ENCODE measurements around the gene MAPRE2. TPM values are rescaled to one million over a fixed set of nuclear protein-coding genes. Genes with fewer than 3 reads are reported as not detected.
A peak's percentile ranks its signal among the peaks of the same experiment; 100 is the strongest.

MAPRE2 gene
- total RNA-seq, 2 experiments from 2014 or later = 40.2 to 49.0 TPM

DNA sequence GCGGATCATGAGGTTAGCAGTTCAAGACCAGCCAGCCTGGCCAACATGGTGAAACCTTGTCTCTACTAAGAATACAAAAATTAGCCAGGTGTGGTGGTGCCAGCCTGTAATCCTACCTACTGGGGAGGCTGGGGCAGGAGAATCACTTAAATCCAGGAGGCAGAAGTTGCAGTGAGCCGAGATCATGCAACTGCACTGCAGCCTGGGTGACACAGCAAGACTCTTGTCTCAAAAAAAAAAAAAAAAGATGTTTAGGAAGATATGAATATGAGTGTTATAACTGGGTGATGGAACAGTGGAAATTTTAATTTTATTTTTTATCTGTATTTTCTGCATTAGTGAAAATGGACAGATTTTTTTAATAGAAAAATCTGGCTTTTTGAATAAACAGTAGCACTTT is 14.5 kb downstream of the MAPRE2 start:
- CTCF ChIA-PET = no interaction called here
- Mint-ChIP-seq H3K4me1 (peaks cover 8% of the 10 kb centered on the region), H3K4me3 (no peak overlapping the region), H3K9me3 (ENCODE audit: low read depth) (peaks cover 4% of the 10 kb centered on the region), H3K27ac (no peak overlapping the region), H3K36me3 (peaks cover 18% of the 10 kb centered on the region), H3K27me3 (no peaks in the 10 kb centered on the region)
- DNase-seq (no peak), ATAC-seq (no peak)

DNA sequence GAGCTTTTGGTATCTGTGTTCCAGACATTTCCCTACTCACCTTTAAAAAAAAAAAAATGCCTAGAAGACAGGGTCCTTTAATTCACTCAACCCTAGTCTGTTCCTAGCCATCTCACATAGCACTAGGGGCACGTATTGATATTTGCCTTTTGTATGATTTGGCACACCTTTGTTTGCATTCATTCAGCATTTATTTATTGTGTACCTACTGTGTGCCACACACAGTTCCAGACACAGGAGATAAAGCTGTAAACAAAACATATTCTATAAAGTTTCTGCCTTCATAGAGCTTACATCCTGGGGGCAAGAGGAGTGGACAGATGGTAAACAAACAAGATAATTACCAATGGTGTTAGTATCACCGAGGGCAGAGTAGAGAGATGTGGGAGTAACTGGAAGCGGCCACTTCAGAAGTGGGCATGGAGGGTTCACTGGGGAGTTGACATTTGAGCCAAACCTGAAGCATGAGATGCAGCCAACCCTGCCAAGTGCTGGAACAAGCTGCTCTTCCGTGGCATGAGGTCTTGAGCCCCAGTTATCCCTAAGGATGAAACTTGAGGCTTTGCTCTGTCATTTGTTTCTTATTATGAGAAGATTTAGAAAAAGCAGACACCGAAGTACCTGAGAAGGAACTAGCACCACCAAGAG is 18.2 kb downstream of the MAPRE2 start:
- H3K4me3 Mint-ChIP-seq = no peak overlapping the region
- peaks cover under 1% of the 10 kb centered on the region for H3K9me3 Mint-ChIP-seq (ENCODE audit: low read depth)

DNA sequence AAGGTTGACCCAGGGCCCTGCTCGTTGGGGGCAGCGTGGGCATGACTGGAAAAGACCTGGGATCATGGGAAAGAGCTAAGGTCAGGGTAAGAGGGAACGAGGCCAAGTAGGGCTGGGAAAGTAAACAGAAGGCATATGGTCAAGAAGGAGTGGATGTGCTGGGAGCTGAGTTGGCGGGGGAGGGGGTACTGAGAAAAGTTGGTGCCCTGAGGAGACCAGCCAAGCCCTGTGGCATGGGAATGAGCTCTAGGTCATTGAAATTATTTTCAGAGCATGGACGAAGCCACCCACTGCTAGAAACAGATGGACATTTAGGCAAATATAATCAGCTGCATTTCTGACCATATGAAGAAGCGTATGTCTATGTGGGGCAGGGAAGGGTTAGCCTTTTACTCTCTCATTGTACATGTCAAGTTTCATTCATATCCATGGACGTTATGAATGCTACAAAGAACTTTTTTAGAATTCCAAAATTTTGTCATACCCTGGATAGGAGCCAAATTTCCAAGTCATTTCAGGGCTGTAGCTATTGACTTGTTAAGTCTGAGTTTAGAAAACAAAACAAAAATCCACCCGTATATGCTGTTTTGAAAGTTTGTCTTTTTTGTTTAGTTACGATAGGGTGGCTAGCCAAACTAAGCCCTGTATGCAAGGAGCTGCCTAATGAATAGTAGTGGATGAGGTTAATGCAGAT is 19.1 kb downstream of the MAPRE2 start:
- no peak overlapping the region for H3K4me3 Mint-ChIP-seq
- no peaks in the 10 kb centered on the region for H3K27me3 Mint-ChIP-seq
- ATAC-seq (no peak), DNase-seq (no peak)
- H3K27ac Mint-ChIP-seq = no peak overlapping the region
- H3K4me1 Mint-ChIP-seq = no peaks in the 10 kb centered on the region
- CTCF ChIA-PET = interaction anchor here (1.5 kb wide), 1 partner anchor 11 kb away, joined by 3 read pairs; no protein-coding TSS in a partner anchor
- H3K9me3 Mint-ChIP-seq (ENCODE audit: low read depth) = no peaks in the 10 kb centered on the region
- no peaks in the 10 kb centered on the region for H3K36me3 Mint-ChIP-seq

More for the DNA sequence above, 18.2 kb downstream of the MAPRE2 start:
- Mint-ChIP-seq H3K4me1 (no peaks in the 10 kb centered on the region), H3K36me3 (peaks cover 6% of the 10 kb centered on the region), H3K27ac (no peak overlapping the region), H3K27me3 (no peaks in the 10 kb centered on the region)
- ATAC-seq (no peak), DNase-seq (no peak)
- CTCF ChIA-PET = interaction anchor here (1.5 kb wide), 1 partner anchor 10 kb away, joined by 3 read pairs; no protein-coding TSS in a partner anchor

DNA sequence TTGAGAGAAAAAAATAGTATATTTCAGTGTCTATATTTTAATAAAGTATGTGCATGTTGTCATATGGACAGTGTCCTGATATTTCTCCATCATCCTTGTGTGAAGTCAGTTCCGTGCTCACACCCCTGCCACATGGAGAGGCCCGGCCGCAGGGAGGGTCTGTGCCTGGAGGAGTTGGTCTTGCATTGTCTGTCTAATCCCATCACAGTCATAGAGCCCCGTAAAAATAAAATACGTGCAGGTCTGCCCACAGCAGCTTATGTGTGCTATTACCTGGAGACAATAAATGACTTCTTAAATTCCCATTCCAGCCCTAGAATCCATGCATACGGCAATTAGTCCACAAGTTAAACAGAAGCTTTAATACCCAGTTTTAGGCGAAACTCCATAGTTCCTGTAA is 20.1 kb downstream of the MAPRE2 start:
- no peak for DNase-seq
- H3K4me1 Mint-ChIP-seq = no peaks in the 10 kb centered on the region
- ATAC-seq = no peak
- CTCF ChIA-PET = no interaction called here
- no peak overlapping the region for H3K27ac Mint-ChIP-seq
- no peaks in the 10 kb centered on the region for H3K36me3 Mint-ChIP-seq
- no peaks in the 10 kb centered on the region for H3K27me3 Mint-ChIP-seq
- H3K4me3 Mint-ChIP-seq = no peak overlapping the region
- H3K9me3 Mint-ChIP-seq (ENCODE audit: low read depth) = no peaks in the 10 kb centered on the region

DNA sequence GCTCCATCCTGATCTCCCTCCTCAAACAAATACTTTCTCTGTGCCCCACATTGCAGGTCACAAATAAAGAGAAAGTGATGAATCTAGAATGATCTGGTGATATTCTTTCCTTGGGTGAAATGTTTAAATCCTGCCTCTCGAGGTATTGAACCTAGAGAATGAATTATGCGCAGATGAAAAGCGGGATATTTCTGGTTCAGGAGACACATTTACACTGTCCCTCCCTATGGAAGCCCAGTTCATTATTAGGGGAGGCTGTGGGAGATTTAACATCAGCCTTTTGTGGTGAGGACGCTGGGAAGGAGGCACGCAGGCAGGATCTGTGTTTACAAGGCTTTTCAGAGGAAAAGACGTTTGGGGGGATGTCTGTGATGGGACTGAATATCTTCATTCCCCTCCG is 20.6 kb downstream of the MAPRE2 start:
- H3K9me3 Mint-ChIP-seq (ENCODE audit: low read depth) = no peaks in the 10 kb centered on the region
- H3K4me1 Mint-ChIP-seq = no peaks in the 10 kb centered on the region
- ATAC-seq (no peak), DNase-seq (no peak)
- CTCF ChIA-PET = no interaction called here
- H3K36me3 Mint-ChIP-seq = no peaks in the 10 kb centered on the region
- H3K27me3 Mint-ChIP-seq = no peaks in the 10 kb centered on the region
- no peak overlapping the region for H3K27ac Mint-ChIP-seq
- H3K4me3 Mint-ChIP-seq = no peak overlapping the region

DNA sequence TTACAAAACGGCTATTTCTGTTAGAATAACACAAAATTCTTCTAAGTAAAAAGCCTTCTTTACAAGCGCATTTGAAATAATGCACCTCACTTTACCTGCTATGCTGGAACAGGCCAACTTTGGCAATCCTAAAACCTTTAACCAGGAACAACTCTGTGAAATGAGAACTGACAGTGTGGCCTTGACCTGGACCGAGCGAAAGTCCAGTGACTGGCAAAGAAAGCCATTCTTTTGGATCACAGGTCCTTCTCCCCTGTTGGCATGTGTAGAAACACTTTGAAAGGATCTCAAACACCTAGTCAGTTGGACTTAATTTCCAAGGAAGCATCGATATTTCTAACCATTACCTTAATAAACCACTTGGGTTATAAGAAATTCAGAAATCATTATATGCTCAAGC is 21.2 kb downstream of the MAPRE2 start:
- Mint-ChIP-seq H3K27me3 (no peaks in the 10 kb centered on the region), H3K4me3 (no peak overlapping the region), H3K9me3 (ENCODE audit: low read depth) (no peaks in the 10 kb centered on the region), H3K4me1 (no peaks in the 10 kb centered on the region), H3K36me3 (no peaks in the 10 kb centered on the region), H3K27ac (no peak overlapping the region)
- DNase-seq (no peak), ATAC-seq (no peak)
- CTCF ChIA-PET = no interaction called here

DNA sequence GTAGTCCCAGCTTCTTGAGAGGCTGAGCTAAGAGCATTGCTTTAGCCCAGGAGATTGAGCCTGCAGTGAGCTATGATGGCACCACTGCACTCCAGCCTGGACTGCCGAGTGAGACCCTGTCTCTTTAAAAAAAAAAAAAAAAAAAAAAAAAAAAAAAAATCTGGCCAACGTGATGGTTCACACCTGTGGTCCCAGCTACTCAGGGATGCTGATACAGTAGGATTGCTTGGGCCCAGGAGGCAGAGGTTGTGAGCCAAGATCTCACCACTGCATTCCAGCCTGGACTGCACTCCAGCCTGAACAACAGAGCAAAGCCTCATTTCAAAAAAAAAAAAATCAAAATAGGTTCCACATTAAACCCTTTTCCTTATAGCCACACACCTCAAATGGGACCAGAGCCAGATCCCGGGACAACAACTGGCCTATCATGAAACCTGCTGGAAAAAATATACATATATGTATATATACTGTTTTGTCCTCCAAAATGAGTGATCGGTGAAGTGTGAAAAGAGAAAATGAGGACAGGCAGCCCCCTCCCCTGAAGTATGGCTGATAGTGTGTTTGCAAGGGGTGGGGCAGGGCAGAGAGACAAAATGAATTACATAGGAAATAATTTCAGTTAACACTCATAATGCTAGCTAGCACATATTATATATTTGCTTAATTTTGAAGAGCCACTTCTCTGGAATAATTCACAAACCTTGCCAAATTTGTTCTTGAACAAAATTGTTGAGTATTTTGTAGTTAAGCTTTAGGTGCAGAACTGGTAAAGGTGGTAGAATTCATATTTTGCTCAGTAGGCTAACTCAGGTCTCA is 22.9 kb downstream of the MAPRE2 start:
- Mint-ChIP-seq H3K36me3 (no peaks in the 10 kb centered on the region), H3K27me3 (no peaks in the 10 kb centered on the region), H3K4me1 (no peaks in the 10 kb centered on the region), H3K27ac (no peak overlapping the region), H3K9me3 (ENCODE audit: low read depth) (no peaks in the 10 kb centered on the region), H3K4me3 (no peak overlapping the region)
- CTCF ChIA-PET = no interaction called here
- no peak for ATAC-seq
- DNase-seq = no peak

DNA sequence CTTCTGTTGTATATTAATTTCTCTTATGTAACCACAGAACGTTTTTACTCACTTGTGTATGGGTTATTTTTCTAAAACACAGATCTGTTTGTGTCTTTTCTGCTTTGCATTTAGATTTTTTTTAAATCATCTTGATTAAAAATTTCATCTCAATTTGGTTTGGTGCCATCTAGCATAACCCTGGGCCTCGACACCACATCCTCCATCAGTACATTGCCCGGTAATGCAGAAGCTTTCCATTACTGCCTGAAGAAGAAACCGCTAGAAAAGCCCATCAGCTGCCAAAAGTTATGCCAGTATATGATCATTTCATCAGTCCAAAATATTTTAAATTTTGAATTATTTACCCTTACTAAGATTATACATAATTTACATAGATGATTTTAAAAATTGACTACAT is 26.2 kb downstream of the MAPRE2 start:
- CTCF ChIA-PET = no interaction called here
- H3K4me3 Mint-ChIP-seq = no peak overlapping the region

DNA sequence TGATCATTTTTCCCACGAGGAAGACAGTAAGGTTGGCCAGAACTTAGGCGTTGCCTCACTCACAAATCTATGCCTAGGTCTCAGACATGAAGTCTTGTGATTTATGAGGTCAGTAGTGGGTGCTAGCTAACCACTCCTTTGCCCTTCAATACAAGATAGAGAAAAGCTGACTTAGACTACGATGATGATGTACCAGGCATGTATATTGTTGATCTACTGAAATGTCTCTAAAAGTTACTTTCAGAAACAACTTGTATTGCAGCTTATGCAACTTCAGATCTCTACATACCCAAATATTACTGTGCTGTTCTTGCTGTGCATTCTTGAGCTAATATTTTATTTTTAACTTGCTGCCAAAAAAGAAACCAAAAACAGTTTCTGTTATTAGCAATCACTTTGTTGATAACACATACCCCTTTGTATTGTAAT is 30.6 kb downstream of the MAPRE2 start:
- CTCF ChIA-PET = interaction anchor here (1.1 kb wide), 1 partner anchor 42 kb away, joined by 3 read pairs; no protein-coding TSS in a partner anchor
- peaks cover 10% of the 10 kb centered on the region for H3K4me1 Mint-ChIP-seq

More for the DNA sequence above, 26.2 kb downstream of the MAPRE2 start:
- Mint-ChIP-seq H3K9me3 (ENCODE audit: low read depth) (no peaks in the 10 kb centered on the region), H3K4me1 (peaks cover 8% of the 10 kb centered on the region), H3K27ac (no peak overlapping the region), H3K27me3 (no peaks in the 10 kb centered on the region), H3K36me3 (peaks cover 15% of the 10 kb centered on the region)
- ATAC-seq (no peak), DNase-seq (no peak)

DNA sequence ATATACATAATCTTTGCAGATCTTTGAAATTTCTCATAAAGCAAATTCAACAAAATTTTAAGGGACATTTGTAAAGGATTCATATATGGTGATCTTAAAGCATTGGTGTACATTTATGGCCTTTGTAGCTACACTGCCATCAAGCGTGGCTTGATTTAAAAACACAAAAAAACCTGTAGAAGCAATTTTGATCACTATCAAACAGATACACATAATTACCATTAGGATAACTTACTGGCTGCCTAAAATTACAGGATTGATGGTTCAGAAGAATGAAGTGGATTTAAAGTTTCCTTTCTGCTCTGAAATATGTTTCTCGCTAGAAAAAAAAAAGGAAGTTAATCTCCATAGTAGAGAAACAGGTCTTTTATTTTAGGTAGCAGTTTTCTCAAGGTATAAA is 31.4 kb downstream of the MAPRE2 start:
- Mint-ChIP-seq H3K27me3 (no peaks in the 10 kb centered on the region), H3K9me3 (ENCODE audit: low read depth) (no peaks in the 10 kb centered on the region), H3K27ac (no peak overlapping the region), H3K4me3 (no peak overlapping the region), H3K36me3 (peaks cover 17% of the 10 kb centered on the region), H3K4me1 (peaks cover 10% of the 10 kb centered on the region)
- no peak for DNase-seq
- CTCF ChIA-PET = interaction anchor here (1.1 kb wide), 1 partner anchor 42 kb away, joined by 3 read pairs; no protein-coding TSS in a partner anchor
- no peak for ATAC-seq

More for the DNA sequence above, 30.6 kb downstream of the MAPRE2 start:
- no peak overlapping the region for H3K4me3 Mint-ChIP-seq
- no peaks in the 10 kb centered on the region for H3K9me3 Mint-ChIP-seq (ENCODE audit: low read depth)
- peak; percentile 23 for ATAC-seq
- H3K36me3 Mint-ChIP-seq = peaks cover 17% of the 10 kb centered on the region
- no peak overlapping the region for H3K27ac Mint-ChIP-seq
- DNase-seq = no peak
- H3K27me3 Mint-ChIP-seq = no peaks in the 10 kb centered on the region

DNA sequence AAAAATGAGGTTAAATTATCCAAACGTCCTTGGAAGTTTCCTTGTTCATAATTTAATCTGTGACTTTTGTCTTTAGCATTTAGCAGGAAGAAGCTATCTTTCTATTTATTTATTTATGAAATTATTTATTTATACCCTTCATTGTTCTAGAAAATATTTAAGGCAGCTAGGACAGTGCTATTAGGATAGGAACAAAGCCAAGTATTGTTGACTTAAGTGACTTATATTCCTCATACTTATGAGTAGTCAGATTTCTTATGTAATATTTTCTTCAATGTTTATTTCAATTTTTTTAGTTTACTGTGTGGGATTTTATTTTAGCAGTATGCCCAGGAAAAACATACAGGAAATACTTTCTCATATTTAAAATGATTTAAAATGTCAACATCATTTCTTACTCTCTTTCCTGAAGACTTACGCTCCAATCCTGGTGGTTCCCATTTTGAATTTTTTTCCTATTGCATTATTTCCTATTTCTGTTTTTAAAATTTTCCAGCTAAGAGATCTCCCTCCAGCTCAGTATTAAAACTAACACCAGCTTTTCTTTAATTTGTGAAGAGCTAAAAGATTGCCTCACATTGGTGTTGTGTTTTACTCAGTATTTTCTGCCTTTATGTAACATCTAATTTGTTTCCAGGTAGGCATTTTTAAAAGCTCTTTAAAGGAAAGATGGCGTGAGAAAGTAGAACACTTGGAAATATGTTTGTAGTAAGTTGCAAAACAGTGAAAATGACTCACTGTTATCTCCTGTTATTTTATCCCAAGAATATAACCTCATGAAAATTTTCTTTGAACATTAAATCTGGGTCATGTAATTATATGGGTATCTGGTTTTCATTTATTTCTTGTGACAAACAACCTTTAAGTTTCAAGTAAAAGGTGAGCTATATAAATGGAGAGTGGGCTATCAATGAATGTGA is 32.2 kb downstream of the MAPRE2 start:
- ATAC-seq (no peak), DNase-seq (no peak)
- CTCF ChIA-PET = no interaction called here
- peaks cover 17% of the 10 kb centered on the region for H3K36me3 Mint-ChIP-seq
- H3K27me3 Mint-ChIP-seq = no peaks in the 10 kb centered on the region
- H3K4me3 Mint-ChIP-seq = no peak overlapping the region
- no peak overlapping the region for H3K27ac Mint-ChIP-seq
- peaks cover 10% of the 10 kb centered on the region for H3K4me1 Mint-ChIP-seq
- no peaks in the 10 kb centered on the region for H3K9me3 Mint-ChIP-seq (ENCODE audit: low read depth)

DNA sequence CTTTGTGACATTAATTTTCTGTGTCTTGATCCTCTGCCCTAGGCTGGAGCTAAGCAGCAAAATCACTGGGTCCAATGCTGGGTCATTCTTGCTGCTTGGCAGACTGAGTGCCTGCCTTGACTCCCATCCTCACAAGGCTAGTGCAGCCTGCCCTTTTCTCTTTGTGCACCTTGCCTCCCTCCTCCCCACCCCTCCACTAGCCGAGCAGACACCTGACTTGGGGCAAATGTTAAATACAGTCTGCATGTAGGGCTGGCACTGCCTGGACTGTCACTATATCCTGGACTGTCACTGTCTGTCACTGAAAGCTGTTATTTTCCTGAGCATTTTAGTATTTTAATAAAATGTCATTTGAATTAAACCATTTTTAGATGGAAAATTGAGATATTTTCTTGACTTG is 33.4 kb downstream of the MAPRE2 start:
- Mint-ChIP-seq H3K9me3 (ENCODE audit: low read depth) (no peaks in the 10 kb centered on the region), H3K4me3 (no peak overlapping the region), H3K27me3 (no peaks in the 10 kb centered on the region), H3K27ac (no peak overlapping the region), H3K36me3 (peaks cover 19% of the 10 kb centered on the region), H3K4me1 (peaks cover 10% of the 10 kb centered on the region)
- ATAC-seq (no peak), DNase-seq (no peak)
- CTCF ChIA-PET = no interaction called here

DNA sequence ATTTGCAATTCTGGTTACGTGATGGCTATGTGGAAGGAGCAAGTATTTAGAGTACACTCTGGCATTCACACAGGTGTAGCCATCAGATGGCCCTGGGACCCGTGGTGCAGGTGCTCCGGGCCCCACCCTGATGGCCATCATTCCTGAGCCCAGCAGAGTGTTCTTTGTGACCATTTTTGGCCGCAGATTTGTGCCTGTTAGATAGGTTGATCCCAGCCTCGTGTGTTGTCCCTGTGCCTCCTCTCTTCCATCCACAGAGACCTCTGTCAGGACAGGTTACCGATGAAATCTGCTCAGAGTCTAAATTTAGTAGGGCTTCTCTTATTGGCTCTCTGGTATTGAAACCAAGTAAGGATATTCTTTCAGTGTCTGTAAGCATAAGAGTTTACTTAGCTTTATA is 33.9 kb downstream of the MAPRE2 start:
- H3K36me3 Mint-ChIP-seq = peaks cover 19% of the 10 kb centered on the region
- ATAC-seq (no peak), DNase-seq (no peak)
- no peaks in the 10 kb centered on the region for H3K9me3 Mint-ChIP-seq (ENCODE audit: low read depth)
- H3K4me1 Mint-ChIP-seq = peaks cover 10% of the 10 kb centered on the region
- no peaks in the 10 kb centered on the region for H3K27me3 Mint-ChIP-seq
- no peak overlapping the region for H3K4me3 Mint-ChIP-seq
- H3K27ac Mint-ChIP-seq = no peak overlapping the region
- CTCF ChIA-PET = no interaction called here

Data from activated CD8-positive, alpha-beta memory T cell treated with anti-CD3 and anti-CD28 coated beads, Interleukin-2, amount 10 ng/mL, durations not matched to agents 7 days and 5 days (primary cell).